GM18868 (cell line): ENCODE data around the gene TMEM151B.
"Not testable (repeated sequence)": the region's sequence is repeated elsewhere in the genome, so short reads cannot be mapped to it uniquely, and the experiment has no call there.

ENCODE experiments used
- ATAC-seq: cut with Tn5 transposase; IDR thresholded peaks from one replicate; pipeline ENCODE4 v1.9.1; 2021; ENCODE audit warnings: mild to moderate bottlenecking, moderate library complexity; ENCODE audit not compliant: unreplicated experiment

TMEM151B gene

DNA sequence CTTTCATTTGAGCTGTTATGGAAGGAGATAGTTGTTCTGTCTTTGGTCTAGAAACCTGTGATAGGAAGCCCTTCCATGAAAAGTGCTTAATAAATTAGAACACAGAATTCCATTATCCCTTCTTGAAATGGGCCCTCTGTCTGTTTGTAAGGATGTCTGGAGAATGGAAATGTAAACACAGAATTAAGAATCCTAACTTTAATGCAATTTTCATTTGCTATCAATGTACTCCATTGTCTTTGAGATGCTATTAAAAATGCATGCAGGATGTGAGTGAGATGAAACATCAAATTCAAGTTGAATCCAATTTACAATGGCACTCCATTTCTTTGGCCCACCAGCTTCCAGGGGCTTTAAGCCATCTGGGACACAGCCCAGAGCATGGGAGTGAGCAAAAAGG is 56.8 kb downstream of the TMEM151B start:
- ATAC-seq: no peak

DNA sequence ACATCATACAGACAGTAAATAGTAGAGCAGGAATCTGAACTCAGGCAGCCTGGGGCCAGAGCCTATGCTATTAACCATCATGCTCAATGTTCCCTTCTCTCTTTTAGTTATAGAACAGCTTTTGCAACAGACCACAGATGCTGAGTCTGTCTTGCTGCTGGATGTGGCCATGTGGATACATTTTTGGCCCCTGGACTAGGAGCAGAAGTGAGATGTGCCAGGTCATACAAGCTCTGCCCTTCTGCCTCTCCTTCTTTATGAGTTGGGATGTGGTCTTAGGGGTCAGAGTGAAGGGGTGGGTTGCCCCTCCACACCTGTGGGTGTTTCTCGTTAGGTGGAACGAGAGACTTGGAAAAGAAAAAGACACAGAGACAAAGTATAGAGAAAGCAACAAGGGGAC is 57.5 kb downstream of the TMEM151B start:
- ATAC-seq: no peak

DNA sequence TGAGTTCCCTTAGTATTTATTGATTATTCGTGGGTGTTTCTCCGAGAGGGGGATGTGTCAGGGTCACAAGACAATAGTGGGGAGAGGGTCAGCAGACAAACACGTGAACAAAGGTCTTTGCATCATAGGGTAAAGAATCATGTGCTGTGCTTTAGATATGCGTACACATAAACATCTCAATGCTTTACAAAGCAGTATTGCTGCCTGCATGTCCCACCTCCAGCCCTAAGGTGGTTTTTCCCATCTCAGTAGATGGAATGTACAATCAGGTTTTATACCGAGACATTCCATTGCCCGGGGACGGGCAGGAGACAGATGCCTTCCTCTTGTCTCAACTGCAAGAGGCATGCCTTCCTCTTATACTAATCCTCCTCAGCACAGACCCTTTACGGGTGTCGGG is 58.0 kb downstream of the TMEM151B start:
- ATAC-seq: not testable (repeated sequence)

DNA sequence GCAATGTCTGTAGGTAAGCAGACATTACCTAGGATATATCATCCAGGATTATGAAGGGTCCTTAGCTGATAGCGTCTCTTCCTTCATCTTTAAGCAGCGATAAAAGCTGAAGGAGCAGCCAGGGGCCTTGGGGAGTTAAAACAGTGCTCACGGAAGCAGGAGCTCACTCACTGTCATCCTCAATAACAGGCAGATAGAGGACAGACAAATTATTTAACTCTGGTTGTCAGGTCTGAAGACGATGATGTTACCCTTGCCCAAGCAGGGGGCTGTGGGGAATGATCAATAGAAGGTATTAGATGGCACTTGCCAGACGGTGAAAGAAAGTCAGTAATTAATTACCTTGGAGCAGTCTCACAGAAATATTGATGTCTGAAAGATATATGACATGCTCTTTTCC is 59.6 kb downstream of the TMEM151B start:
- ATAC-seq: no peak

DNA sequence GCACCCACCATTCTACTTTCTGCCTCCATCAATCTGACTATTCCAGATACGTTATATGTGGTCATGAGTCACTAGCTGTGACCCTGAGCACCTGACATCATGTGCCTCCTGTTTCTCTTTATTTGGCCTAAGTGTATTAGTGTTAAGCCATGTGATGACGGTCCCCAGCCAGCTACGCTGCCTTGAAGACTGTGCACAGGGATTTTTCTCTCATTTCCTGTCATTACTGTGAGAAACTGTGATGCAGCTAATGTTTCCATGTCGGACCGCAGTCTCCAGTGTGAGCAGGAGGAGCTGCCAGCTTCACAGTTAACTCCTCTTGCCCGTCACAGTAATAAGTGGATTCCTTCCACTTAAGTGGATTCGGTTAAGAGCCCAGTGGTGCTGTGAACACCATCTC is 62.3 kb downstream of the TMEM151B start:
- no peak for ATAC-seq

DNA sequence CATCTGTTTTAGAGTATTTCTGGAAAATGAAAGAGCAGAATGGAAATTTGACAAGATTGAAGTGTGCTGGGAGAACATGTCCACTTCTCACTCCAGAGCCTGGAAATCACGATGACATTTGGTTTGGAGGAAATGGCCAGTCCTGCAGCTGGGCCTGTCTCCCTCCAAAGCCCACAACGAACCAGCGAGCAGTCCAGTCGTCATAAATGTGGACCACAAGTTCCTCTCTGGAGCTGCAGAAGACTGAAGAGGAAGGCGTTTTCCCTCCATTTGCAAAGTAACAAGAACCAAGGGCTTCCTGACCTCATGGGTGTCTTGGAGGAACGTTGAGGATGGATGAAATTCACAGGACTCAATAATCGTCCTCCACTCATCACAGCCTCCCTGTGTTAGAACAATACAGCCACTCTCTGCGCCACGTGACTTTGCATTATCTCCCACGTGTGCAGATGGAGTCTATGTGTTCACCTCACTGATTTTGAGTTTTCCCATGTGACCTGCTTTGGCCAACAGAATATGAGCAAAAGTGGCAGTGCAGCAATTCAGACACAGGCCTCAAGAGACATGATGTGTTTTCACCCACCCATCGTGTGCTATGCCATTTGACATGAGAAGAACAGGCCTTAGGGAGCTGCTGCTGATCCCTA is 63.1 kb downstream of the TMEM151B start:
- no peak for ATAC-seq

DNA sequence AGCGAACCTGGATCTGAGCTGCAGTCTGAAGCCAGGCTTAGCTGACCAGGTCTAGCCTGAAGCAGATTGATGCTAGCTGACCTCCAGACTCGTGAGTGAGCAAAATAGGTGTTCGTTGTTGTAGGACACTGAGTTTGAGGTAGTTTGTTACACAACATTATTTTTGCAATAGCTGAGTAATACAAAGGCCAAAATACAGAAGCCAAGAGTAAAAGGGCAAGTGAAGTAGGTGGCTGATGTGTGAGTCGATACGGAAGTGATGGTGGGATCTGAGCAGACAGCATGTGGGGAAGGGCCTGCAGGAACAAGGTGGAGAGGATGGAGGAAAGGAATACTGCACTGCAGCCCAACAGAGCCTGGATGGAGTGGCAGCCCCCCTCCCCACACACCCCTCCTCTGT is 63.7 kb downstream of the TMEM151B start:
- ATAC-seq: no peak

DNA sequence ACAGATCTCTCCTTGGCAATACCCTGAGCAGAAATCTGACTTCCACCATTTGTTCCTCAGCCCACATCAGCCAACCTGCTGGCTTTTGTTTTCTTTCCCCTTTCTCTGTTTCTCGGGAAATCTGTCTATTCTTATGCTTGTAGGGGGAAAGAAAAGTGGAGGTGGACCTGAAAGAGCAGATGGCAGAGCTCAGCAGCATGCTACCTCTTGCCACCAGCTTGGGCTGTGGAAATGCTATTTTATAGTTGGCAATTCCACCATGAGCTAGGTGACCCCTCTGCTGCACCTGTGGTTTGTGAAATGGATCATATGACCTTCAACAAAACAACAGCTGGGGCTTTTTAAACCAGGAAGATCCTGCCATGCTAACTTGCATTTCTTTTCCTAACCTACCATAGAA is 65.4 kb downstream of the TMEM151B start:
- no peak for ATAC-seq

DNA sequence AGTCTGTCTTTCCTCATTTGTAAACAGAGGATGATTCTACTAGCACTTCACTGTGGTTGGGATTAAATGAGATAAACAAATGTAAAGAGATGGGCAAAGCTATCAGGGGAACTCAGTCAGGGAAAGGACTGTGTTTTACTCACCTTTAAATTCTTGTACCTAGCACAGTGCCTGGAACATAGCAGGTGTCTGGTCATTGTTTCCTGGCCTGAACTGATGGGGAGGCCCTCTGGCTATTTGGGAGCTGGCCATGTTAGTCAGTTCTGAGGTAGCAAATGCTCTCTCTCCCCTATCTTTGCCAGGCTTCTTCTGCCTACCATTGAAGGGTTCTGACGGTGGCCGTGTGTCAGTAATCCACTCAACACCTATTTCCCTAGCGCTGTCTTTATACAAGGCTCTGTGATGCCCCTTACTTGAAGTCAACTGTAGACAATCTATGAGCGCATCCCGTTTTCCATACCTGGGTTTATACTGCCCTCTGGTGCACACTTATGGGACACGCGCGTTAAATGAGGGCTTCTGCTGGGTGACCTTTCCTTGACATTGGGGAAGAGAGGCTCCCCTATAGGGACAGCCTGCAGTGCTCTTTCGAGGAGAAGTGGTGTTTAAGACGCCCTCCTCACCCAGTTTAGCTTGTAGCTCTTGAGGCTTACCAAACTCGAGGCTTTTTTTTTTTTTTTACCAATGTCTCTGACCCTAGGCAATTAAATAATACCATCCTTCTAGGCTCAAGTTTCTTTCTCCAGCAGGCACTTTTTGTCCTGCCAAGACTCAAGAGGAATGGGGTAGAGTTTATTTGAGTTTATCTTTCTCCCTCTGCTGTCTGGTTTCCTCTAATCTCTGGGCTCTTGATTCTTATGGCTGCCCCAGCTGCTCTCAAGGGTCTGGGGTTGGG is 68.2 kb downstream of the TMEM151B start:
- peak; percentile 64 for ATAC-seq

DNA sequence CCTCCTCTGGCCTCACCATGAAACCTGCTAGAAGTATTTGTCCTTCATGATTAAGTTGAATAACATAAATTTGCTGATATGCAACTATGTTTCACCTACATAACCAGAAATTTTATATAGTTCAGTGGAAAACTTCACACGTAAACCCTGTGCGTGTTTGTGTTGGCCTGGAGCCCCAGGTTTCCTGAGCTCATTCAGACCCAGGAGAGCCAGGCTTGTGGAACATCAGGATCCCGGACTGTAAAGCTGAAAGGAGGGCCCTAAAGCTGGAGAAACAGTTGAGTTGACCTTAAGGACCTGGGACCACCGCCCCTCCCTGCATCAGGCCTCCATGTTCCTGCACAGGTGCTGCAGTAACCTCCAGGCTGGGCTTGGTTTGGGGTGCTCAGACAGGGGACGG is 69.1 kb downstream of the TMEM151B start:
- ATAC-seq: no peak

DNA sequence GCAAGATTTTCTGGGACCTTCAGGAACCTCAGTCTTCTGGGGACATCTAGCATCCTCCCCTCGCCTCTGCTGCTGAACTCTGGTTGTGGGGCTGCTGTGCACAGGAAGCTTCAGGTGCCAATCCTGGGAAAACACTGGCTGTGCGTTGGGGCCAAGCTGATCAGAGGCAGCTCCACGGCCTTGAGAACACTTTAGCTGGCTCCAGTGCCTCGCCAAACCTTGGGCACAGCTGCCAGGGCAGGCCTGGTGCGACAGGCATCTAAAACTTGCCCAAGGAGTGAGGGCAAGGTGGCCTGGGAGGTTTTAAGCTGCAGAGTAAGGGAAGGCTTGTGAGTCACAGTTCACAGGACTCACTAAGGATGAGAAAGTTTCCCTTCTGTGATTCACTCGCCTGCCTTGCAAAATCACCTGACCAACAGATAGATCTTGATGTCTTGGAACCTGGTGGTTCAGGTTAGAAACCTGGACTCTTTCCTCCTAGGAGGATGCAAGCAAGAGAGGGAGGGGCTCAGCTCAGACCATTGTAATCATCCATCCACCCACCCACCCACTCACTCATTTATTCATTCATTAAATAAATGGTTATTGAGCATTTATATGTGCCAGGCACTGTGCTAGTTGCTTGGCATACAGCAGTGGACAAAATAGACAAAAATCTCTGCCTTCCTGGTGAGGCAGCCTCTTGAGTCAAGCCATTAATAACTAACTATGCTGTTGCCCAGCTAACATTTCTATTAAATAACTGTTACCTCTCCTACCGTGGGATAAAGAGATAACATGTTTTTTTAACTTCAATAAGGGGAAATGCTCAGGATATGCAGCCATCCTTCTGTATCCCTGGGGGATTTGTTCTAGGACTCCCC is 69.7 kb downstream of the TMEM151B start:
- ATAC-seq: no peak

DNA sequence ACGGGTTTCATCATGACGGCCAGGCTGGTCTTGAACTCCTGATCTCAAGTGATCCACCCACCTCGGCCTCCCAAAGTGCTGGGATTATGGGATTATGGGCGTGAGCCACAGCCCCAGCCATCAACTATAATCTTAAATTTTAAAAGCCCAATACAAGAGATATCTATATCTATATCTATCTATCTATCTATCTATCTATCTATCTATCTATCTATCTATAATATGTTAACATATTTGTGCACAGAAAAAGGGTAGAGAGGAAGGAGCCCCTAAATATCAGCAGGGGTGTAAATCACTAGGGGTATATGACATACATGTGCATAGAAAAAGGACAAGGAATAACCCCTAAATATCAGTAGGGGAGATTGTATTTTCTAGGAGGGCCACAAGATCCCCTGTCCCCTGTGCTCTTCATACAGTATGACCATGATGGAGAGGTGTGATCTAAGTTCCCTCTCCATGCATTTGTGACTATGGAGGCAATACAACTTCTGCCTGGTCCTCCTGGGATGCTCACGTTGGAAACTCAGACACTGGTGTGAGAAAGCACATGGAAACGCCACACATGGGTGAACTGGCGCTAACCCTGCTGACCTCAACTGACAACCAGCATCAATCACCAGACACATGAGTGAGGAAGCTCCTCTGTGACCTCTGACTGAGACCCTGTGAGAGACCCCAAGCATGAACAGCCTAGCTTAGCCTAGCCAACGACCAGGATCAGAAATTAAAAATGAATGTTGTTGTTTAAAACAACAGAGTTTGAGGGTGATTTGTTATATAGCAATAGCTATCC is 71.0 kb downstream of the TMEM151B start:
- ATAC-seq: no peak

DNA sequence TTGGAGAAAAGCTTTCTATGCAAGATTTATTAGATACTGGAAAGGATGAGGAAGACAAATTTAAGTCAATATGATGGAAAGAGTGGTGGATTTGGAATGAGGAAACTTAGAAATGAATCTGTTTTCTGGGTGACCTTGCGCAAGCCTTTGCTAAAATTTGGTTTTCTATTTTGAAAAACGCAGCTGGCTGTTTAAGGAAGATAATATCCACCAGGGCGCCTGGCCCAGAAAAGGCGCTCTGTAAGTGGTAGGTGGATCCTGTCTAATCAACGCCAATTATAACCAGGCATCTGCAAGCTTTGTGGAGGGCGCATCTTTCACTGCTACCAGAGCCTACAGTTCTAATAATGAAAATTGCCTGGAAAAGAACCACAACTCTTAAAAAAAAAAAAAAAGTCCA is 71.8 kb downstream of the TMEM151B start:
- no peak for ATAC-seq

DNA sequence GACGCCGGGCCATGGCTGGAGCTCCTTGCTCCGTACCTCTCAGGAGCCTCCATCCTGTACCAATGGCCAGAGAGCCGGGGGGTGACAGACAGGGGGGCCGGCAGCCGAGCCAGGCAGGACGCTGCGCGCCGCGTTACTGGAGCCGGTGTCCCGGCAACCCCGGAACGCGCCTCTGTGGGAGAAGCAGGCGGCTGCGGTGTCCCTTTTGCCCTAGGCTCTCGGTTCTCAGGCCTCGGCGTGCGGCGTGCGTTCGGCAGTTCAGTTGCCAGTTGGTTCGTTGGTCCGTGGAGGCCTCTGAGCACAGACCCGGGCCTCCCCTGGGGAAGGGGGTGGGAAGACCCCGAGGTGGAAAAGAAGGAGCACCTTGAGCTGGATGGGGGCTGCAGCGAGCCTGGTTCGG is 72.2 kb downstream of the TMEM151B start, which contains the start of gene SPATS1:
SPATS1 (plus strand) TSS at position 162 of the 400 bp plus-strand sequence. CDS start 446 bp downstream, outside the sequence.
- ATAC-seq: no peak

DNA sequence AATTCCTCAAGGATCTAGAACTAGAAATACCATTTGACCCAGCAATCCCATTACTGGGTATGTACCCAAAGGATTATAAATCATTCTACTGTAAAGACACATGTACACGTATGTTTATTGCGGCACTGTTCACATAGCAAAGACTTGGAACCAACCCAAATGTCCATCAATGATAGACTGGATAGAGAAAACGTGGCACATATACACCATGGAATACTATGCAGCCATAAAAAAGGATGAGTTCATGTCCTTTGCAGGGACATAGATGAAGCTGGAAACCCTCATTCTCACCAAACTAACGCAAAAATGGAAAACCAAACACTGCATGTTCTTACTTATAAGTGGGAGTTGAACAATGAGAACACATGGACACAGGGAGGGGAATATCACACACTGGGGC is 76.6 kb downstream of the TMEM151B start:
- not testable (repeated sequence) for ATAC-seq

DNA sequence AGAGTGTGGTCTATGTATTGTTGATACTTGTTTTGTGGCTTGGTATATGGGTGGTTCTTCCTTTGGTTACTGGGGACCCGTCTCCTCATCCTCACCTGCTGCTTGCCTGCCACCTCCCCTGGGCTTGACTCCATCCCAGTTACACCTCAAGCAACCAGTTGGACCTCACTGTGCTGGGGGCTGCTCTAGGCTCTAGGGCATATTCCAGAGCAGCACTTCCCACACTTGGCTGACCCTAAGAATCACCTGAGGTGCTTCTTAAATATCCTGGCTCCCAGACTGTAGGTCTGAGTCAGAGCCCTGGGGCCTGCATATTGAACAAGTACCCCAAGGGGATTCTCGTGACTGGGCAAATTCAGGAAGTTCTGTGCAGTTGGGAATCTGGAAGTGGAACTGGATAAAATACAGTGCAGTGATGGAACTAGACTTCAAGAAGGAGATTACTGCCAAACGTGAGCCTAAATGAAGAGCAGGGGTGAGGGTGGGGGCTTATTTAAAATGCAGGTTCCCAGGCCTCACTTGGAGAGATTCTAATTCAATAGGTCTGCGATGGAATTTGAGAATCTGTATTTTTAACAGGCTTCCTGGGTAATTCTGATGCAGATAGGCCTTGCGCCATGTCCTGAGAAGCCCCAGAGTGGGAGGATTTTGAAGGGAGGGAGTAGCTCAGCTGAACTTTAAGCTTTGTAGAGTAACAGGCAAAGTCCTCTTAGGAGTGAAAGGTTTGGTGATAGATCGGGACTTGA is 79.8 kb downstream of the TMEM151B start:
- no peak for ATAC-seq

DNA sequence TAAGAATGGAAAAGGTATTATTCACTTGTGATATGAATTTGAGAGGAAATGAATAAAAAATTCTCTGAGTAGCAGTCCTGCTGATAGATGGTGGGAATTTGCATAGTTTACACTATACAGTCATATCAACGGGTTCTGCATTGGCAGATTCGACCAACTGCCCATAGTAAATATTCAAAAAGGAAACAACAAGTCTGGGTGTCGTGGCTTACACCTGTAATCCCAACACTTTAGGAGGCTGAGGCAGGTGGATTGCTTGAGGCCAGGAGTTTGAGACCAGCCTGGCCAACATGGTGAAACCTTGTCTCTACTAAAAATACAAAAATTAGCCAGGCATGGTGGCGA is 80.4 kb downstream of the TMEM151B start:
- ATAC-seq: not testable (repeated sequence)

DNA sequence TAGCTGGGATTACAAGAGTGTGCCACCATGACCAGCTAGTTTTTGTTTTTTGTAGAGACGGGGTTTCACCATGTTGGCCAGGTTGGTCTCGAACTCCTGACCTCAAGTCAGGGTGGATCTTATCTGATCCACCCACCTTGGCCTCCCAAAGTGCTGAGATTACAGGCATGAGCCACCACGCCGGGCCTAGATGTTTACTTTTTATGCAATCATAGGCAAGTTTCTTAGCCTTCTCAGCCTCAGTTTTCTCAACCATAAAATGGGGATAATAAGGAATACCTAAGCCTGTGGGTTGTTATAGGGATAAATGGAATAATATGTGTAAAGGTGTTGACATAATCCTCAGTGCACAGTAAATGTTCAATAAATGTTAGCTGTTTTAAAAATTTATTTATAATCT is 82.0 kb downstream of the TMEM151B start:
- no peak for ATAC-seq

DNA sequence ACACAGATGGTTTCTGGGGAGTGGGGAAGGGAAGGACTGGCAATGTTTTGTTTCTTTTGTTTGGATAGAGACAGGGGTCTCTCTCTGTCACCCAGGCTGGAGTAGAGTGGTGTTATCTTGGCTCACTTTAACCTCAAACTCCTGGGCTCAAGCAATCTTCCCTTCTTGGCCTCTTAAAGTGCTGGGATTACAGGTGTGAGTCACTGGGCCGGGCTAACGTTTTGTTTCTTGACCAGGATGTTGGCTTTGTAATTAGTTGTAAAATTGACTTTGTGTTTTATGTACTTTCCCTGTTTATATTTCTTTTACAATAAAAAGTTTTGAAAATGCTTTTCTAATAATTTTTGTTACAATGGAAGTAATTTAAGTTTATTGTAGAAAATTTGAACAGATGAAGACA is 83.1 kb downstream of the TMEM151B start:
- no peak for ATAC-seq

DNA sequence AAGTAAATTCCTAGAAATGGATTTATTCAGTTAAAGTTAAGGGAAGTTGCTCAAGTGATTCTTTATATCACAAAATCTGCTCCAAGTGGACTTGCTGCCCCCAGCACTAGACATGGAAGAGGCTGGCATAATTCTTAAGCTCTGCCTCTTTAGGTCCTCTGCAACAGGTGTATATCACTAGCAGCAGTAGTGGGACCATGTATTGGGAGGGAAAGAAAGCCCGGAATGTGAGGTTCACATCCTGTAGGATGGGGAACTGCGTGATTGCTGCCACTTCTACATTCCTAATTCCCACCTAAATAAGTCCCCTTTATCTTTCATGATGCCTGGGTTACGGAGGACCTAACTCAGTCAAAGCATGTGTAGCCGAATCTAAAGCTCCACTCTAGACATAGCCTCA is 85.4 kb downstream of the TMEM151B start:
- no peak for ATAC-seq
